AG08396 (cell line): ENCODE results near the gene PRCD.

Experiments used
- DNase-seq: peaks from one replicate; pipeline ENCODE4 v3.0.0; 2012; ENCODE audit warnings: low spot score, mixed read lengths

PRCD gene

GRCh38 chr17:76540381-76541300 lies 797 bp downstream of the PRCD start:
- DNase-seq = peak; percentile 99

GRCh38 chr17:76541739-76542454 lies 2.1 kb downstream of the PRCD start:
- no peak for DNase-seq

- DNase-seq = no peak
Measured at GRCh38 chr17:76542566-76542971, 2.7 kb downstream of the PRCD start.

- no peak for DNase-seq
Measured at GRCh38 chr17:76542984-76543383, 3.1 kb downstream of the PRCD start.

- DNase-seq = no peak
Measured at GRCh38 chr17:76543482-76543825, 3.6 kb downstream of the PRCD start.

- DNase-seq = no peak
Measured at GRCh38 chr17:76543826-76544545, 4.1 kb downstream of the PRCD start.

GRCh38 chr17:76544546-76545365 lies 4.9 kb downstream of the PRCD start:
- no peak for DNase-seq

GRCh38 chr17:76545918-76546555 lies 6.2 kb downstream of the PRCD start:
- no peak for DNase-seq

- peak; percentile 71 for DNase-seq
Measured at GRCh38 chr17:76546556-76547182, 6.8 kb downstream of the PRCD start.

- peak; percentile 68 for DNase-seq
Measured at GRCh38 chr17:76547183-76547641, 7.4 kb downstream of the PRCD start.

- DNase-seq = no peak
Measured at GRCh38 chr17:76547642-76548202, 7.9 kb downstream of the PRCD start.

- no peak for DNase-seq
Measured at GRCh38 chr17:76548378-76549214, 8.8 kb downstream of the PRCD start.

GRCh38 chr17:76549215-76549518 lies 9.3 kb downstream of the PRCD start:
- DNase-seq = no peak

- DNase-seq = no peak
Measured at GRCh38 chr17:76549539-76549938, 9.7 kb downstream of the PRCD start.

GRCh38 chr17:76550712-76551615 lies 11.1 kb downstream of the PRCD start:
- DNase-seq = no peak

- no peak for DNase-seq
Measured at GRCh38 chr17:76551685-76552084, 11.8 kb downstream of the PRCD start.

GRCh38 chr17:76553178-76553908 lies 13.5 kb downstream of the PRCD start:
- no peak for DNase-seq

GRCh38 chr17:76554131-76554530 lies 14.3 kb downstream of the PRCD start:
- DNase-seq = no peak
